DMS79 treated with DMSO at 0.1 percent for 48 hours (cell line): ENCODE results near the gene RAPGEFL1.
"Not testable (repeated sequence)": the region's sequence is repeated elsewhere in the genome, so short reads cannot be mapped to it uniquely, and the experiment has no call there.

Experiments
- DNase-seq: peaks from one replicate; lab custom pipeline; 2025; lab: John Stamatoyannopoulos, UW

The RAPGEFL1 gene

DNA sequence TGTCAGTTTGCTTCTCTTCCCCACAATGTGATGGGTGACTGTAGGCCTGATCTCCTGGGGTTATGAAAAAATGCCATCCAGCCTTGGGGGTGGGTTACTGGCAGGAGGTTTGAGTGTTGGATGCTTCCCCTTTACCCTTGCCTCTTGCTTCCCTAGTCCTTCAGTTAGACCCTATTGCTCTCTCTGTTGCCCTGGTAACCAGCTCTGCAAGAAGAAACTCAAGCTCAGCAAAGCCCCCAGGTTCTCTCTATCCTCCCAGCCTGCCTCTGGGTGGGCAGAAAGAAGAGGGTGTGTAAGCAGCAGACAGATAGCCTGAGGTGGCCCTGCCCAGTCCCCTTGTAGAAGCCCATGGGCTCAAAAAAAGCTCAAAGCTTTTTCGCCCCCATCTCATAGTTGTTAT, 2.8 kb upstream of the RAPGEFL1 start:
- no peak for DNase-seq

- DNase-seq = peak; percentile 74
These were observed 1.1 kb upstream of the RAPGEFL1 start for GRCh38 chr17:40175928-40176753.

- peak; percentile 78 for DNase-seq
These were observed 538 bp upstream of the RAPGEFL1 start for GRCh38 chr17:40176754-40177110.

DNA sequence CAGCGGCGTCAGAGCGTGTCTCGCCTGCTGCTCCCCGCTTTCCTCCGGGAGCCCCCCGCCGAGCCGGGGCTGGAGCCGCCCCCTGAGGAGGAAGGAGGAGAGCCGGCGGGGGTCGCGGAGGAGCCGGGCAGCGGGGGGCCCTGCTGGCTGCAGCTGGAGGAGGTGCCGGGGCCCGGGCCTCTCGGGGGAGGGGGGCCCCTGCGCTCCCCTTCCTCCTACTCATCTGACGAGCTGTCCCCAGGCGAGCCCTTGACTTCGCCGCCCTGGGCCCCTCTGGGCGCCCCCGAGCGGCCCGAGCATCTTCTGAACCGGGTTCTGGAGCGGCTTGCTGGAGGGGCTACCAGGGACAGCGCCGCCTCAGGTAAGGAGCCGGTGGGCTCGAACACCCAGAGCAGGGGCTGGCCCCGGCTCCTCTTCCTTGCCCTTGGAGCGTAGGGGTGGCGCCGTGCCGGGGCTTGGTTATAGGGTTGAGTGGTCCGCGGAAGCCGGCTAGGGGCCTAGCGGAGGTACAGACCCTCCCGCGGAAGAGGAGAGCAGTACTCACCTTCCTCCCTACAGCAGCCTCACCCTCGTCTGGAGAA, 841 bp downstream of the RAPGEFL1 start:
- no peak for DNase-seq

DNA sequence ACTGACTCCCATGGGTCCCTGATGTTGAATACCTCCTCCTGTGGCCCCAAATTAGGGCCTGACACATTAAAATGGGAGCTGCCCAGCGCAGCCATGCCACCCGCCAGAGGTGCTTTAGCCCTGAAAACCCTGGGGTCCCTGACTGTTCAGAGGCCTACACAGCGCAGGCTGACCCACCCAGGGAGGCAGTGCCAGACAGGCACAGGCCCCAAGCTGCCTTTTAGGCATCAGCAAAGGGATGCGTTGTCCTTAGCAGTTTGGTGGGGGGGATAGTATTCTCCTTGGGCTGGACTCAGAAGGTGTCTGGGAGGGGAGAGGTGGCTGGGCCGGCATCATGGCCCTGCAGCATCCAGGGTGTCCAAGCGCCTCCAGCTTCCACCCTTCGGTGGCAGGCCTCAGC, 1.4 kb downstream of the RAPGEFL1 start:
- no peak for DNase-seq

- no peak for DNase-seq
These were observed 2.8 kb downstream of the RAPGEFL1 start for GRCh38 chr17:40179923-40180659.

GRCh38 chr17:40180694-40181093, 3.4 kb downstream of the RAPGEFL1 start:
- no peak for DNase-seq

DNA sequence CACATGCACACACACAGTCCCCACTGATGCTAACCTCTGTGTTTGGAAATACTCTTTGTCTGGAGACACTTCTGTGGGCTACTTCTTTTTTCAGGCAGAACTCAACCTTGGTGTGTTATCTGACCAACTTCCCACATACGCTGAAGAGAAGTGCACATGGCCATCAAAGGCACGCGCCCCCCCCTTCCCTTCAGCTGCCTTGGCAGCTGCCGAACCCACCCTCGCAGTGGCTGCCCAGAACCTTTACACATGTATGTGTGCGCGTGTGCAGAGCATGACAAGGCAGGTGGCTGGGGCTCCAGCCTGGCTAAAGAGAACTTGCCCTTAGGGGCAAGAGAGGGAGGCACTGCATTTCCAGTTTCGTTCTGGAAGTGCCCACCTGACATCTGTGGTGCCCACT, 3.9 kb downstream of the RAPGEFL1 start:
- no peak for DNase-seq

DNA sequence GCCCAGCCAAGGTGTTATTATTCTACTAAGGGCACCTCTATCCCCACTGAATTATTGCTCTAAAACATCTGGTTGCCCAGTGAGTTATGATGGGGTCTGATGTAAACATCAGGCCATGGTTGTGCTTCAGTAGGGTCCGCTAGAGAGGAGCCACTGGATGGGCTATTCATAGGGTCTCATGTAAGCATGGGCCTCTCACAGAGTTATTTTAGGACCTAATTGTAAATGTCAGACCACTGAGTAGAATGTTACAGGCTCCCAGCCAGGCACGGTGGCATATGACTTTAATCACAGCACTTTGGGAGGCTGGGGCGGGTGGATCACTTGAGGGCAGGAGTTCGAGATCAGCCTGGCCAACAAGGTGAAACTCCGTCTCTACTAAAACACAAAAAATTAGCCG, 5.3 kb downstream of the RAPGEFL1 start:
- DNase-seq = no peak

DNA sequence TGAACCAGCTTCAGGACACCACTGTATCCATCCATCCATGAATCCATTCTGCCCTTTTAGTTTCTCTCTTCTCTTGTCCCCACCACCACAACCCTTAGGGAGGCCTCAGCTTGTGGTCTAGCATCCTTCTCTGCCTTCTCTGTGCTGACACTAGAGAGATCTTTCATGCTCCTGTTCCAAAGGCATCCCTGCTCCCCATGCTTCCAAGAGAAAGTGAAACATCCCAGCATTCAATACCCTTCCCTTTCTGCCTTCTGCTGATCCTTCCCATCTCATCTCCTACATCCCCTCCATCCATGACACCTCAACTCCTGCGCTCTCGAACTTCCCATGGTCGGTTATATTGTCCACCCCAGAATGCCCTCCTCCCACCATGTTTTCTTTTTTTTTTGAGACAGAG, 10.0 kb downstream of the RAPGEFL1 start:
- no peak for DNase-seq

- no peak for DNase-seq
These were observed 11.4 kb downstream of the RAPGEFL1 start for GRCh38 chr17:40188694-40189093.

GRCh38 chr17:40190197-40191021, 13.1 kb downstream of the RAPGEFL1 start:
- DNase-seq = peak; percentile 62

GRCh38 chr17:40191237-40192208, 14.3 kb downstream of the RAPGEFL1 start:
- DNase-seq = peak; percentile 70

DNA sequence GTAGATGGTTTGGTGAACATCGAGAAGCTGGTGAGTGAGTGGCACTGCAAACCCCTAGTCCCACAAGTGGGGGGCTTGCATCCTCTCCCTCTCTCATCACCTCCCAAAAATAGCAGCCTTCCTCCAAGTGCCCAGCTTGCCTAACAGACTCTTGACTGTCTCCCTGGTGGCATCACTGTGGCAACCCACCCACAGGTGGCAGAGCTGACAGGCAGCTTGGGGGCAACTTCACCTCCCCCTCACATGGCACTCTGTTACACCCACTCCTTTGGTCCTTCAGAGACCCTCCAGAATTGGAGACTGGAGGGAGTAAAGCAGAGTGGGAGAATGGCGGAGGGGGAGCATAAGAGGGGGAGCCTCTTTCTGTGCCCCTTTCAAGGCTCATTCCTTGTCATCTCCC, 15.7 kb downstream of the RAPGEFL1 start:
- DNase-seq = no peak

GRCh38 chr17:40194821-40195220, 17.6 kb downstream of the RAPGEFL1 start:
- peak; percentile 18 for DNase-seq

DNA sequence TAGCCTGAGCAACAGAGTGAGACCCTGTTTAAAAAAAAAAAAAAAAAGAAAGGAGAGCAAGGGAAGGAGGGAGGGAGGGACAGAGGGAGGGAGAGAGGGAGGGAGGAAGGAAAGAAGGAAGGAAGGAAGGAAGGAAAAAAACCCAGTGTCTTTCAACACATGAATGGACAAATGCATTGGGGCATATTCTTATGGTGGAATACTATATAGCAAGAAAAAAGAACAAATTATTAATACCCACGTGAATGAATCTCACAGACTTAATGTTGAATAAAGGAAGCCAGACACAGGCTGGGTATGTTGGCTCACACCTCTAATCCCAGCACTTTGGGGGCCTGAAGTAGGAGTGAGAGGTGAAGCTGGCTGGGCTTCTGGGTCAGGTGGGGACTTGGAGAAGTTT, 20.3 kb downstream of the RAPGEFL1 start:
- no peak for DNase-seq

GRCh38 chr17:40197965-40198456, 20.7 kb downstream of the RAPGEFL1 start:
- DNase-seq = not testable (repeated sequence)

- no peak for DNase-seq
These were observed 21.3 kb downstream of the RAPGEFL1 start for GRCh38 chr17:40198576-40198975.

- DNase-seq = no peak
These were observed 25.9 kb downstream of the RAPGEFL1 start for GRCh38 chr17:40203131-40203530.

DNA sequence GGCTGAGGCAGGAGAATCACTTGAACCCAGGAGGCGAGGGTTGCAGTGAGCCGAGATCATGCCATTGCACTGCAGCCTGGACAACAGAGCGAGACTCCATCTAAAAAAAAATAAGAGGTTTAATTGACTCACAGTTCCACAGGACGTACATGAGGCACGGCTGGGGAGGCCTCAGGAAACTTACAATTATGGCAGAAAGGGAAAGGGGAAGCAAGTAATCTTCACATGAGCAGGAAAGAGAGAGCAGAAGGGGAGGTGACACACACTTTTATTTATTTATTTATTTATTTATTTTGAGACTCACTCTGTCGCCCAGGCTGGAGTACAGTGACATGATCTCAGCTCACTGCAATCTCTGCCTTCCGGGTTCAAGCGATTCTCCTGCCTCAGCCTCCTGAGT, 28.9 kb downstream of the RAPGEFL1 start:
- DNase-seq = not testable (repeated sequence)
